HG03469 (cell line): ENCODE measurements around the gene ST8SIA5.

Source experiments
- ATAC-seq: cut with Tn5 transposase; IDR thresholded peaks from one replicate; pipeline ENCODE4 v1.9.1; 2021; ENCODE audit warnings: mild to moderate bottlenecking, moderate library complexity, moderate number of reproducible peaks; ENCODE audit not compliant: unreplicated experiment

ST8SIA5 gene

DNA sequence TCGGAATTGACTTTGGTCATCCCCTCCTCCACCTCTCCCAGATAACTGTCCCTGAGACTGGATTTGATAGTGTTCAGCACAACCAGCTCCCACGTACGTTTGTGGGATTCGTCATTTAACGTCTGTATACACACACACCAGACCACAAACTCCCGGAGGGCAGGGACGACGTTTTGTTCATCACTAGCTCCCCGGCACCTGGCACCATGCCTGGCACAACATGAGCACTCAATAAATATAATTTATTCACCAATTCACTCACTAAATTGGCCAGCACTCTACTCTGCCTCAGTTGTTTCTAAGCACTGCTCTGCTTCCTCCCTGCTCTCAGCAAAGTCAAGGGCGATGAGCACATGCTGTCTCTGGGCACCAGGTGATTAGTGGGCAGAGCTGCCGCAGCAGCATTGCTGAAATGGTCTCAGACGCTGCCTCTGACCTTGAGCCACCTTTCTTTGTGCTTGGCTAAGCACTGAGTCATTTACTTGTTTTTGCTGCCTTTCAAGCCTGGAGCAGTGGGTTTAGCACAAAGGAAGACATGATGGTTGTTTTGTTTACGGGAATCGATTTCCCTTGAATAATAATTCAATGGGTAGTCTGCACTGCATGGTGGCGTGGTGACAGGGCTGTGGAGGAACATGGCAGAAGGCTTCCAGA lies 80.5 kb downstream of the ST8SIA5 start:
- peak; percentile 47 for ATAC-seq

DNA sequence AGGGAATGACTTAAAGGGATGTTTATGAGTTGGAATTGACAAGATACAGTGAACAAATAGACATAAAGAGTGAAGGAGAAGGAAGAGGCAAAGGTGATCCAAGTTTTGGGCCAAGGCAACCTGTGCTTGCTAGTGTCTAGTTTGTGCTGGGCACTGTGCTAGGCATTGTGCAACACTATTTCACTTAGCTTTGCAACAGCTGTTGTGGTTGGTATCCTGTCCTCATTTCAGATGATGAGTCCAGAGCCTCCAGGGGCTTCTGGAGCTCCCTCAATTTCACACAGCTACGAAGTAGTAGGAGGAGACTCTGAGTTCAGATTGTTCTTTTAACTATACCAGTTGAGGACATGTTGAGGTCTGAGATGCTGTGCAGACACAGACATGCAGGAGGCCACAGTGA lies 81.7 kb downstream of the ST8SIA5 start:
- no peak for ATAC-seq

DNA sequence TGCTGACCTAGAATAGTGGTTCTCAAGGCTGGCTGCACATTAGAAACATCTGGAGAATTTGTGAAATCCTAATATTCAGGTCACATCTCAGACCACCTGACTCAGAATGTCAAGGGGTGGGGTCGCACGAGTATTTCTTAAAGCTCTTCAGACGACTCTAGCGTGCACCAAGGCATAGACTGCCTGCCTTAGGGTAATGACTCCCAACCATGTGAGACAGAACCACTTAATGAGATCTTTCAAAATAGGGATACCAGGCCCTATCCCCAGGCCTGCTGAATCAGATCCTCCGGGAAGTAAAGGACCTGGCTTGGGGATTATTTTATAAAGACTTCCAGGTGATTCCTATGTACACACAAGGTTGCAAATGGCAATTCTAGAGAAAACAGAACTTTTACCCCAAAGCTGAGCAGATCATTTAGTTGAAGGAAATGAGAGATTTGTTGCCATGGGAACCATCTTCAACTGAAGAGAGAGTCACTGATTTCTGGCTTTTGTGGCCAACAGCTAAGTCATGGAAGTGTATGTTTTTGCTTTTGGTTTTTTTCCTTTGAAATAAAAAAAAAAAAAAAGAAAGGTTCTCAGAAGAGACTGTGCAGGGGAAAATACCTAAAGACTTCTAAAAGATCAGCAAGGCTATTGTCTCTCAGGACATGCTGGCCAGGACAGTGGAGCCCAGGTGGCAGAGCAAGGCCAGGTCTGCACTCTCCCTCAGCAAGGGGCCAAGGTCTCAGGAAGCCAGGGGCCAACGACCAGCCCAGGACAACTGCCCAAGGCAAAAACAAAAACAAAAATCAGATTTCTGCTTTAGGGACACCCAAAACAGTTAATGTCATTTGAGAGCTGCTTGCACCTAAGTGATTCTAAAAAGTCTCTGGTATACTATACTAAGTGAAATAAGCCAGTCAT lies 84.5 kb downstream of the ST8SIA5 start:
- no peak for ATAC-seq

DNA sequence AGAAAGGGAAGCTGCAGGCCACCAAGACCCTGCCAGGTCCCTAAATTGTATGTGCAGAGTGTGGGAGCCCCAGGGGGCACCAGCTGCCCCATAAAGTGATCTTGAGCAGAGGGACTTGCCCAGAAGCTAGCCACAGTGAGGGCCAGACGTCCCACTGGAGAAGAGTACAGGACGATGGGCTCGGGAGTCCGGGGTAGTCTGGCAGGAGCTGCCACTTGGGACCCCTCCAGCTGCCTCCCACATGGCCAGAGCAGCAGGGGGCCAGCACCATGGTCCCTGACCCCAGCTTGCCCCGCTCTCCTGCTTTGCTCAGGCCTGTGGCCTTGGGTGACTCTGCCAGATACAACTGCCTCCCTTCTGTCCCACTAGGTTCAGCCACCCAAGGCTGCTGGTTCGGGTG lies 88.2 kb downstream of the ST8SIA5 start:
- no peak for ATAC-seq

DNA sequence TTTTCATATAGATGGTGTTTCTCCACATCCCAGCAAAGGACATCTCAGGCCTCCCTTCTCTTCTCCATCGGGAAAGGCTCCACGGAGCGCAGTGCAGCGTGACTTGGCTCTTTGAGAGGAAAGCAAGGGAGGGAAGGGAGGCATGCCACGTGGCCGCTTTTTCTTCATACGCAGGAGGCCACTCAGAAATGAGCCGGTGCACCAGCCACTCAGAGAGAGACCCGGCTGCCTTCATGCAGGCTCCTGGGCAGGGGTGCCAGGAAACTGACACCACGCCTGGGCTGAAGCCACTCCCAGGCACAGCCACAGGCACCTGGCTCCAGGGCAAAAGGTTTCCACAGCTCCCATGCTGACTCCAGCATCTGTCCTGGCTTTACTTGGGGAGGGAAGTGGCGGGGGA lies 88.7 kb downstream of the ST8SIA5 start:
- ATAC-seq: no peak

DNA sequence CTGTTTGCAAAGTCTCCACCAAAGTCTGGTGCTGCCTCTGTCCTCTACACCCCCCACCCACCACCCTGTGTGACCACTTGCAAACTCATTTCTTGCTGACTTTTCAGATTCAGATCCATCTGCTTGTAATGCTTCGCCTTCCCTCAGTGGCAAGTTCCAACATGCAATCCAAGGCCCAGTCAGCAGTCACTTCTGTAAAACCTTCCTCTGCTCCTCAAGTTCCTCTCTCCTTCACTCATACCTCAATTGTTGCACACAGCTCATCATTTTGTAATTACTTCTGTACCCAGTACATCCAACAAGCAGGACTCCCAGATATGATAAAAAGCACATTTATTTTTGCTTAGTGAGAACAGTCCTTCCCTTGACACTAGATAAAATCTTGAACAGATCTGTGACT lies 93.3 kb downstream of the ST8SIA5 start:
- ATAC-seq: no peak

DNA sequence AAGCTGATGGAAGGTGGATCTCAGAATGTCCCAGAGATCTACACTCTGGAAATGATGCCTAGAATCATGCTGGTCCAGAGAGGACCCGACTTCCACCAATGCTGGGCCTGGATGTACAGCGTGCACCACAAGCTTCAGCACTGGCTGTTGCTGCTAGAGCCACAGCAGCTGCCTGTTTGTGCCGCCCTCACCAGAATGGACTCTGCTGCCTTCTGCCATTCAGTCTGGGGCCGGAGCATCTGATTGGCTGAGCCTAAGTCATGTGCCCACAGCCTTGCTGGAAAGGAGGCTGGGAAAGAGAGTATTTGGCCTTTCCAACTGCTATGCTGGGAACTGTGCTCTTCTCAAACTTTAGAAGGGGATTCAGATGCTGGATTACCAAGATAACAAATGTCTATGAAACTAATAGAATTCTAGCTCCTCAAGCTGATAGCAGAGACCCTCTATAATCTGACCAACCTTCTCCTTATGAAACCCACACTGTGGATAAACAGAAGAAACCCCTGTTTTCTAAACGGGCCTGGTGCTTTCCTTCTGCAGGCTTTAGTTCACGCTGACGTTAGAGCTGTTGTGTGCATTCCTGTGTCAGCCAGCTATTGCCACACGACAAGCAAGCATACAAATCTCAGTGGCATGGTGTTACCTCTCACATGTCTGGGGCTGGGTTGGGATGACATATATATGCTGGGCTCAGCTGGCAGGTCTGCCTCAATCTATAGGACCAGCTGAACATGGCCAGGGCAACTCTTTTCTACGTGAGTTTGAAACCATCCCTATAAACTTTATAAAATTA lies 95.7 kb downstream of the ST8SIA5 start:
- no peak for ATAC-seq

DNA sequence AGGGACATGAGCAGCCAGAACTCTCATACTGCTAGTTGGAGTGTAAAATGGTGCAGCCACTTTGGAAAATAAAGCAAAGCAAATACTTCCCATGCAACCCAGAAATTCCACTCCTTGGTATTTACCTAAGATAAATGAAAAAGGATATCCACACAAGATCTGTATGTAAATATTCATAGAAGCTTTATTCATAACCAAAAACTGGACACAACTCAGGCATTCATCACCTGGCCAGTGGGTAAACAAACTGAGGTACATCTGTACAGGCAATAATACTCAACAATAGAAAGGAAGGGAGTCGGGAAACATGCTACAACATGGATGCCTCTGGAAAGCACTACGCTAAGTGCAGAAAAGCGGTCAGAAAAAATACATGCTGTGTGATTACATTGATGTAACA lies 97.4 kb downstream of the ST8SIA5 start:
- ATAC-seq: no peak

DNA sequence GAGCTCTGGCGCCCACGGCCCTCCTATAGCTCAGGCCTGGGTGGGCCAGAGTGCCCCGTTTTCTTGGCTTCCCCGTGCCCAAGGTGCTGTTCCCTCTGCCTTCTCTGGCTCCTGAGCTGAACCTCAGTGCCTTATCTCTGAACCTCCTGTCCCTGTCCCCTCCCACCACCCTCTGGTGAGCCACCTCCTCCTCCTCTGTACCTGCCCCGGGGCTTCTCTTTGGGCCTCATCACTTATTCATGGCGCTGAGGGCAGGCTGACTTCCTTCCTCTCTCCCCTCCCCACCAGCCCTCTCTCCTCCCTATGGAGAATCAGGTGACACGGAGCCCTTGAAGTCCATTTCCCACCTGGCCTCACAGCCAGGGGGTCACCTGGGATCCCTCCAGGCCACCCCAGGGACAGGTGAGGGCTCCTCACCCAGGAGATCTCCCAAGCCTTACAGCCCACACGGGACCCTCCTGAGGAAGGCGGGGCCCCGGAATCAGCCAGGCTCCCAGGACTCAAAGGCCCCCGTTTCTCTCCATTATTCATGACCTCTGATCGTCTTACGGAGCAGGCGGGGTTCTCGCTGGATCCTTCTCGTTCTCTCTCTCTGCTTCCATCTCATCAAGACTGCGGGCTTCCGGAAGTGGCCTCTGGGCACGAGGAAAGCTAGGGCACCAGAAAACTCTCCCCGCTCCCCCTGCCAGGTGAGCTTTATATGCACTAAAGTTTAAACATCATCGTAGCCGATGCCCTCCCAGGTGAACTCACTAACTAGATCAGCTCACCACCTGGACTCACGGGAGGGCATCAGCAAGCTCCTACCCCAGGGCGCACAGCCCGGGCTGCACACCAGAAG lies 99.5 kb downstream of the ST8SIA5 start, which contains the start of gene LOXHD1:
LOXHD1 (minus strand) TSS at position 106 of the 841 bp plus-strand sequence. CDS start 187 bp downstream, outside the sequence.
- no peak for ATAC-seq

DNA sequence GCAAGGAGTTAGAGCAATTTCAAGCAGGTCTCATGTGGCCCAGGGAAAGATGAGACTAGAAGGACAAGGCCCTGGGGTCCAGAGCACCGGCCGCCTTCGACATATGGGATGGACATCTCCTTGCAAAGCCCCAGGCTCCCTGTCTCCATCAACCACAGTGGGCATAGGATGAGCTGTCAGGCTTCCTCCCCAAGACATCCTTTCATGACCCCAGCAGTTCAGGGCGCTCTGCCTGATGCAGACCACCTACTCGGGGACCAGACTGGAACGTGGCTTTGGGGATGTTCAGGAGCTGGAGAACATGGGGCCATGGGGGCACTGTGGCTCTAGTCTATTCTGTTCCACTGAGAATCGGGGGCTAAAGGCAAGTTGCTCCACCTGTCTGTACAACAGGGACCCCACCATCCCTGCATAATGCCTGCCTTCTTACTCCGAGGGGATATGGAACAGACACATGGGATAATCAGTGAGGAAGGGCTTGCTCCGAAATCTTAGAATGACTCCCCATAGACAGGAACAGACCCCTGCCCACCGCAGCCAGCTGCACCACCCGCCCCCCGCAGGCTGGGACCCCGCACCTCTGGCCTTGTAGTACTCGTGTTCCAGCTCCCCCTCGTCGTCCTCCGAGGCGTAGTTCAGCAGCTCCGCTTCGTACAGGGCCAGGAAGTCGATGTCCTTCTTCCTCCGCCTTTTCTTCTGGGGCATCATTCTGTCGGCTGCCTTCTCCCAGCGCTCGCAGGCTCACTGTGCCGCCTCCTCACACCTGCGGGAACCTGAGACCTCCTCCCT lies 100.3 kb downstream of the ST8SIA5 start:
- ATAC-seq: no peak

DNA sequence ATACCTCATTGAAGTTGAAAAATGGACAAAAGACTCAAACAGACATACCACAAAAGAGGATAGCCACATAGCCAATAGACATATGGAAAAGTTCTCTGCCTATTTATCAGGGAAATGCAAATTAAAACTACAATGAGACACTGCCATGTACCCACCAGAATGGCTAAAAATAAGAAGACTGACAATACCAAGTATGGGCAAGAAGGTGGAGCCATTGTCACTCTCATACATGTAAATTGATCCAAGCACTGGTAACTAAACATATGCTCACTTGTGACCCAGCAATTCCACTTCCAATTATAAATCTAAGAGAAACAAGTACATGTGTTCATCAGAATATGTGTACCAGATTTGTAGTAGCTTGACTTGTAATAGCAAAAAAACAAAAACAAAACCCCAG lies 104.5 kb downstream of the ST8SIA5 start:
- ATAC-seq: no peak

DNA sequence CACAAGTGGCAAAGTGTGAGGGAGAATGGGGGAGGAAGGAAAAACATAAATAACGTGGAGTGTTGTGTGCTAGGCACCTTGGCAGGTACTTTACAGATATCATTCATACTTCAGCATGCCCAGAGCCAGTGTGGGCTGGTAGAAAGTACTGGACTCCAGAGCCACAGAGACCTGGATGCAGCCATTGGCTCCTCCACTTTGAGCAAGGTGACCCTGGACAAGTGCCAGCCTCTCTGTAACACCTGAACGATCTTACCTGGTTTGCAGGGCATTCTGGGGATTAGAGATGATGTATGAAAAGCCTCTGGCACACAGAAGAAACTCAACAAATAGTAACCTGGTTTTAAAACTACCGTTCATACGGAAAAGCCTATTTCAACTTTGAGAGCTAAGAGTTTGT lies 106.2 kb downstream of the ST8SIA5 start:
- no peak for ATAC-seq

DNA sequence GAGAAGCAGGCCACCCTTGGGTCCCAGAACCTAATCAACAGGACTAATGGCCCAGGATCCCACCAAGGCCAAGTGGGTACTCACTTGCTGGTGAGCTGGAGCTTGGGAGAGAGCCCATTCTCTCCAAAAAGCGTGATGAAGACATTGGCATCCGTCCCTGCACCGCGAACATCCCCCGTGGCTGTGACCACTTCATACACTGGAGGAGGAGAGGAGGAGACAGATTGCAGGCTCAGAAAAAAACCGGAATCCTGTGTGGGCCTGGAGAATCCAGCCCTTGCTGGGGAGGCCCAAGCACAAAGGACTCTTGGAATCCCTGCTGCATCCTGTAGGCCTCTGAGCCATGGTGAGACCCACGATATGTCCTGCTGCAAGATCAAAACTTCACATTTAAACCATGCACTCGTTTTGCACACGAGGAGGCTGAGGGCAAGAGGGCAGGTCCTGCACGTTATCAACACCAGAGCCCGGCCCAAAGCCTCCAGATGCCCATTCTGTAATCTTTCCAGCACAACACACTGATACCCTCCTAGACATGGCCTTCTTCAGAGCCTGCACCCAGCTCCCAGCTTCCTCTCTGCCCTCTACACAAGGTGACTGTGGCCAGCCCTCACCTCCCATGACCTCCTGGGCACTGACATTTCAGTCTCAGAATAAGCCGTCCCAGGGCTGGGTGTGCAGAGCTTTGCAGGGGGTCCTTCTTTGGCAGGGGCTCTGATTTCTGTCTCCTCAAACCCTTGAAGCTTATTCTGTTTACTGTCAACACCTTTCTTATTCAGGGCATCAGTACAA lies 107.6 kb downstream of the ST8SIA5 start:
- ATAC-seq: no peak

DNA sequence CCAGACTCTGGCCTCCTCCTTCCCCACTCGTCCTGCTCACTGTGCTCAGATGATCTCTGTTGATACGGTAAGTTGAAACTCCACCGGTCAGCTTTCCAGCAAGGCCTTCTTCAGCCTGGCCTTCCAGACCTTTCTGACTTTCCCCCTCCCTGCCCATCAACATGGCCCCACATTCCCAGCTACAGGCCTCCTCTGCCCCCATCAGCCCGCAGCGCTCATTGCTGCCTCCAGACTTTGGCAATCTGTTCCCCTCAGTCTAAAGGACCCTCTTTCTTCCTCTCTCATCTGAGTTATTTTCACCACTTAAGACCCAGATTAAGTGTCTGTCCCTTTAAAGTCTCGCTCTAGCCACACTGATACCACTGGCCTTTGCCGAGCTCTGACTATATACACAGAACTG lies 110.4 kb downstream of the ST8SIA5 start:
- no peak for ATAC-seq

DNA sequence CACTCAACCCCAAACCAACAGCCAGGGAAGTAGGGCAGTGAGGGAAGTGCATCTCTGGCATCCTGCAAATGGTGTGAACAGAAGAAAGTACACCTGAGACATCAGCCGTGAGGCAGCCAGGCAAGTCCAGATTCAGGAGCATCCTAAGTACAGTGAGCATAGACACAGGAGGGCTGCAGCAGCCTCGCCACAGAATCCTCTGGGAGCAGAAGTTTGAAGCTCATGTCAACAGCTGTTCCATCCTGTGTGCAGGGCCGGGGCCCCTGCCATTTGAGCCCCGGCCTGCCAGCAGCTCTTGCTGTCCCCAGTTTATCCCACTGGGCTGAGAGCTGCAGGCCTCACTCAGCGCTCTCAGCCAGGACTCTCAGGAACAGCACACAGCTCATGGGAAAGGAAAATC lies 114.3 kb downstream of the ST8SIA5 start:
- ATAC-seq: no peak

DNA sequence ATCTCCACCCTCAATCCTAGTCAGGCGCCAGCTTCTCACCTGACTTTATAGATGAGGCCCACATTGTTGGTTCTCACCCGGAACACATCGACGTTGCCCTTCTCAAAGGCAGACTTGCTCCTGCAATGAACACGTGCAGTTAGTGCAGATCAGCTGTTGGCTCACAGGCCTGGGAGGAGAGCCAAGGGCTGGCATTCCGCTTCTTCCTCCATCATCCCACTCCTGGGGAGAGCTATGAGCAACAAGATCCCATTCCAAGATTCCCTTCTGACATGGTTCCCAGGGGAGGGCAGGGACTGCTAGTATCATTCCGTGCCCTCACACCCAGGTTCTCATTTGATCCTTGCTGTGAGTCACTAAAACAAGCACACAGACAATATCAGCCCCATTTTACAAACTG lies 114.9 kb downstream of the ST8SIA5 start:
- ATAC-seq: no peak

DNA sequence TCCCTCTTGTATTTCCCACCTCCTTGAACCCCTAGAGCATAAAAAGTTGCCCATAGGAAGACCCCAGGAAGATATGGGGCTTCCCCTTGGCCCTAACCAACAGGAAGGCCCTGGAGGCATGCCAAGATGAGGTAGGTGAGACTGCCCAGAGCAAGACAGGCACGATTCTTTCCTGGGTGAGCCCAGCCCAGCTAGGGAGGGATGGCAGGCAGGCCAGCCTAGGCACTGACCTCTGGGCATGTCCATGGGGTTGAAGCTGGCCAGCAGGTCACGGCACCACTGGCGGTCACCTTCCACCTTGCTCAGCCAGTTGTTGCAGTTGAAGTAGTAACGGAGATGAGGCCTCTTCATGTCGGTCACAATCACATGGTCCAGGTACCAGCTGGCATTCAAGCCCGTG lies 117.5 kb downstream of the ST8SIA5 start:
- ATAC-seq: no peak

DNA sequence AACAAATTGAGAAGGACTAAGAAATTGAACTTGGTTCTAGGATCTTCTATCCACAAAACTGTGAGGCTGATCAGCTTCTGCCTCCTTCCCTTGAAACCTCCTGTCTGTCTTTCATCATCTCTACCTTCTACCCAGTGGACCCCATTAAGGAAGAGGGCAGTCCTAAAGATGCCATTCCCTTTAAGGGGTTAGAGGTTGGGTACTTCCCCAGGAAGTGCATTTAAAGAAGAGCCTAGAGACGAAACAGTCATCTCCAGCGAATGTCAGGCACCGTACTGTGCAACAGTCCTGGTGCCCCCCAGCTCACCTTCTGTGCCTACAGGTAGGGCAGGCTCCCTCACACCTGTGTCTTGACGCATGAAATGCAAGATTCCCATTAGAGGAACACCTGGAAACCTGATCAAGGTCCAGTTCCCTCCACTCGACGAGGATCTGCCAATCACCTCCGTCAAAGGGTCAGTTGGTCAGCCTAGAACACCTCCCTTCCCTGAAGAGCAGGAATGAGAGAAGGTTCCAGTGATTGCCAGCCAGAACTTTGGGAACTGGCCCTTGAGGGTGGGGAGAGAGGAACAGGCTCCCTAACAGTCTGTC lies 120.7 kb downstream of the ST8SIA5 start:
- ATAC-seq: no peak
